GM21526 (cell line): ENCODE measurements around the gene POU6F1.
"Not testable (repeated sequence)": the region's sequence is repeated elsewhere in the genome, so short reads cannot be mapped to it uniquely, and the experiment has no call there.

Experiments
- ATAC-seq: cut with Tn5 transposase; IDR thresholded peaks from one replicate; pipeline ENCODE4 v1.9.1; 2021; ENCODE audit warnings: moderate library complexity; ENCODE audit not compliant: unreplicated experiment, low FRiP score

POU6F1 gene

GRCh38 chr12:51229116-51229809, 11.4 kb upstream of the POU6F1 start:
- ATAC-seq: no peak

GRCh38 chr12:51227962-51228361, 10.1 kb upstream of the POU6F1 start:
- no peak for ATAC-seq

- ATAC-seq: not testable (repeated sequence)
Observed at GRCh38 chr12:51227112-51227511, 9.2 kb upstream of the POU6F1 start.

- ATAC-seq: no peak
Observed at GRCh38 chr12:51225771-51226170, 7.9 kb upstream of the POU6F1 start.

GRCh38 chr12:51225234-51225633, 7.4 kb upstream of the POU6F1 start:
- ATAC-seq: no peak

GRCh38 chr12:51224625-51225024, 6.8 kb upstream of the POU6F1 start:
- no peak for ATAC-seq

- no peak for ATAC-seq
Observed at GRCh38 chr12:51222461-51222860, 4.6 kb upstream of the POU6F1 start.

GRCh38 chr12:51219857-51220256, 2.0 kb upstream of the POU6F1 start:
- ATAC-seq: not testable (repeated sequence)

GRCh38 chr12:51219322-51219721, 1.5 kb upstream of the POU6F1 start:
- ATAC-seq: no peak

GRCh38 chr12:51218607-51219161, 822 bp upstream of the POU6F1 start:
- no peak for ATAC-seq

- ATAC-seq: no peak
Observed at GRCh38 chr12:51217133-51217967, 512 bp downstream of the POU6F1 start.

GRCh38 chr12:51216642-51217041, 1.2 kb downstream of the POU6F1 start:
- ATAC-seq: no peak

GRCh38 chr12:51214895-51215294, 3.0 kb downstream of the POU6F1 start:
- ATAC-seq: no peak

GRCh38 chr12:51210690-51211395, 7.0 kb downstream of the POU6F1 start:
- ATAC-seq: no peak

- no peak for ATAC-seq
Observed at GRCh38 chr12:51209259-51209658, 8.6 kb downstream of the POU6F1 start.

GRCh38 chr12:51208016-51208660, 9.7 kb downstream of the POU6F1 start:
- ATAC-seq: no peak

GRCh38 chr12:51205350-51205749, 12.5 kb downstream of the POU6F1 start:
- no peak for ATAC-seq

GRCh38 chr12:51202718-51203117, 15.1 kb downstream of the POU6F1 start:
- ATAC-seq: no peak

GRCh38 chr12:51200806-51201205, 17.1 kb downstream of the POU6F1 start:
- no peak for ATAC-seq

GRCh38 chr12:51200156-51200555, 17.7 kb downstream of the POU6F1 start:
- no peak for ATAC-seq
